Sciatic nerve (tissue), 2 donors: Measurements from ENCODE around the gene CD79A. TPM values are rescaled to one million over a fixed set of nuclear protein-coding genes. Genes with fewer than 3 reads are reported as not detected.
A peak's percentile ranks its signal among the peaks of the same experiment; 100 is the strongest.
"Not testable (repeated sequence)": the region's sequence is repeated elsewhere in the genome, so short reads cannot be mapped to it uniquely, and the experiment has no call there.

Source experiments
- ATAC-seq: fragments of 200-7000 bp; cut with Tn5 transposase; one replicate; pipeline ENCODE4 v1.9.1; 2020; ENCODE audit warnings: mild to moderate bottlenecking, moderate library complexity
- DNase-seq: peaks from one replicate; pipeline ENCODE4 v3.0.0-alpha.2; 2020; ENCODE audit warnings: low spot score
- intact Hi-C: fragments of 100-400 bp; cut with DNase I; formaldehyde crosslinking; loops from one replicate; pipeline ENCODE4 v1.14.2; 2022
- total RNA-seq: library from RNA; stranded (reverse); fragmentation: NEBNext Ultra II Directional; extraction: Animal tissue kit (Norgen Biotek cat#: 25700); gene quantifications from one replicate; pipeline ENCODE4 v1.2.1, GENCODE V29; 2021
- donor health status: DM: no; HTN: no; CAD: no.
- donor health status: DM: no; HTN: no; CAD: no.

Gene CD79A
- total RNA-seq, 1 donor from 2014 or later, result 2.1 TPM

- no peak for ATAC-seq
- intact Hi-C loops, result loop anchor here (1.0 kb wide), 1 partner anchor 20 kb away; no protein-coding TSS in a partner anchor
- no peak for DNase-seq
Observed at GRCh38 chr19:41861846-41862245, 15.2 kb upstream of the CD79A start.

- intact Hi-C loops, result loop anchor here (1.0 kb wide), 1 partner anchor 20 kb away; no protein-coding TSS in a partner anchor
- no peak for DNase-seq
- ATAC-seq, result no peak
Observed at GRCh38 chr19:41862445-41862986, 14.6 kb upstream of the CD79A start.

- no peak for ATAC-seq
- intact Hi-C loops, result no loop called here
- DNase-seq, result no peak
Observed at GRCh38 chr19:41863209-41863931, 13.7 kb upstream of the CD79A start.

GRCh38 chr19:41864374-41864773, 12.7 kb upstream of the CD79A start:
- intact Hi-C loops, result no loop called here
- DNase-seq (no peak), ATAC-seq (no peak)

GRCh38 chr19:41866284-41866683, 10.8 kb upstream of the CD79A start:
- intact Hi-C loops, result no loop called here
- no peak for DNase-seq
- no peak for ATAC-seq

- intact Hi-C loops, result no loop called here
- no peak for ATAC-seq
Observed at GRCh38 chr19:41868120-41868988, 8.7 kb upstream of the CD79A start.

GRCh38 chr19:41868989-41869300, 8.1 kb upstream of the CD79A start:
- intact Hi-C loops, result no loop called here
- DNase-seq (no peak), ATAC-seq (no peak)

More at GRCh38 chr19:41868120-41868988, 8.7 kb upstream of the CD79A start:
- DNase-seq, result no peak

- ATAC-seq (no peak), DNase-seq (no peak)
- intact Hi-C loops, result no loop called here
Observed at GRCh38 chr19:41869374-41869955, 7.6 kb upstream of the CD79A start.

GRCh38 chr19:41870401-41870873, 6.6 kb upstream of the CD79A start:
- ATAC-seq, result no peak
- intact Hi-C loops, result loop anchor here (10.0 kb wide), 1 partner anchor 586 kb away; no protein-coding TSS in a partner anchor
- no peak for DNase-seq

- ATAC-seq, result peak; percentile 39
- DNase-seq, result no peak
- intact Hi-C loops, result loop anchor here (10.0 kb wide), 1 partner anchor 587 kb away; no protein-coding TSS in a partner anchor
Observed at GRCh38 chr19:41871573-41872383, 5.3 kb upstream of the CD79A start.

GRCh38 chr19:41872384-41872774, 4.7 kb upstream of the CD79A start:
- intact Hi-C loops, result loop anchor here (10.0 kb wide), 1 partner anchor 588 kb away; no protein-coding TSS in a partner anchor
- ATAC-seq (no peak), DNase-seq (no peak)

- intact Hi-C loops, result loop anchor here (10.0 kb wide), 1 partner anchor 588 kb away; no protein-coding TSS in a partner anchor
- ATAC-seq, result no peak
- DNase-seq, result no peak
Observed at GRCh38 chr19:41872775-41873647, 4.1 kb upstream of the CD79A start.

- intact Hi-C loops, result loop anchor here (10.0 kb wide), 1 partner anchor 591 kb away; no protein-coding TSS in a partner anchor
- not testable (repeated sequence) for ATAC-seq
Observed at GRCh38 chr19:41875973-41876372, 1.1 kb upstream of the CD79A start.

GRCh38 chr19:41877916-41878905, 1.1 kb downstream of the CD79A start:
- ATAC-seq (no peak), DNase-seq (no peak)
- intact Hi-C loops, result loop anchor here (10.0 kb wide), 1 partner anchor 593 kb away; no protein-coding TSS in a partner anchor

More at GRCh38 chr19:41875973-41876372, 1.1 kb upstream of the CD79A start:
- not testable (repeated sequence) for DNase-seq

GRCh38 chr19:41879080-41879479, 2.0 kb downstream of the CD79A start:
- DNase-seq (no peak), ATAC-seq (no peak)
- intact Hi-C loops, result loop anchor here (10.0 kb wide), 1 partner anchor 594 kb away; no protein-coding TSS in a partner anchor
